ENCODE measurements around the gene INTS7.

INTS7 gene

DNA sequence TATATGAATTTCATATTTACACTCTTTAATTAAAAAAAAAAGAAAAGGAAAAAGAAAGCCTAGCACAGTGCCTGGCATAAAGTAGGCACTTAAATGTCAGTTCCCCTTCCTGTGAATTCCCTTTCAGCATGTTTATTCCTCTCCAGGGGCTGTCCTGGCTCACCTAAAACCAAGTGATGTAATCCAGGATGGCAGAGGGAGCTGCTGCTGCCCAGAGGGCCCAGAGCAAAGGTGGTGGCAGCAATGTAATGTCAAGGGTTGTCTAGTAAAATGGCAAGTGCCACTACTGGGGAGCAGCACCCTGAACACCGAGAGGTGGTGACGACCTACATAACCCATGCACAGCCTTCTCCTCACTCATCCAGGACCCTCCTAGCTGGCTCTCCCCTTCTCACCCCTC, 126.4 kb downstream of the INTS7 start:
- H3K4me2 ChIP-seq (ENCODE audit: low read length) = peak overlapping the region; percentile 29

DNA sequence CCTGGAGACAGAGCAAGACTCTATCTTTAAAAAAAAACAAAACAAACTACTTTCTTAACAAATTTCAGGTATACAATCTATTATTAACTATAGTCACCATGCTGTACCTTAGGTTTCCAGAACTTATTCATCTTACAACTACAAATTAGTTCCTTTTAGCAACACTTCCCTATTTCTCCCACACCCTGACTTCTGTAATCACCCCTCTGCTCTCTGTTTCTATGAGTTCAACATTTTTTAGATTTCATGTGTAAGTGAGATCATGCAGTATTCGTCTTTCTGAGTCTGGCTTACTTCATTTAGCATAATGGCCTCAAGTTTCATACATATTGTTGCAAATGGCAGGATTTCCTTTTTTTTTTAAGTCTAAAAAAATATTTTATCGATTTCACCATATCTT, 126.9 kb downstream of the INTS7 start:
- H3K9ac ChIP-seq (ENCODE audit: low read length) = no peak overlapping the region
- H3K27ac ChIP-seq (ENCODE audit: low read length) = peak overlapping the region; percentile 32; the same call in 1 of the 2 replicates
- no peaks in the 10 kb centered on the region for H4K20me1 ChIP-seq (ENCODE audit: insufficient read depth, low read length)
- peaks cover 15% of the 10 kb centered on the region for H3K9me3 ChIP-seq (ENCODE audit: insufficient read depth, low read length)
- no peak for TF ChIP-seq EZH2phosphoT487 (IDR thresholded peaks at IDR 0.05; ENCODE audit: low read depth)
- TF ChIP-seq, protein P1, sequence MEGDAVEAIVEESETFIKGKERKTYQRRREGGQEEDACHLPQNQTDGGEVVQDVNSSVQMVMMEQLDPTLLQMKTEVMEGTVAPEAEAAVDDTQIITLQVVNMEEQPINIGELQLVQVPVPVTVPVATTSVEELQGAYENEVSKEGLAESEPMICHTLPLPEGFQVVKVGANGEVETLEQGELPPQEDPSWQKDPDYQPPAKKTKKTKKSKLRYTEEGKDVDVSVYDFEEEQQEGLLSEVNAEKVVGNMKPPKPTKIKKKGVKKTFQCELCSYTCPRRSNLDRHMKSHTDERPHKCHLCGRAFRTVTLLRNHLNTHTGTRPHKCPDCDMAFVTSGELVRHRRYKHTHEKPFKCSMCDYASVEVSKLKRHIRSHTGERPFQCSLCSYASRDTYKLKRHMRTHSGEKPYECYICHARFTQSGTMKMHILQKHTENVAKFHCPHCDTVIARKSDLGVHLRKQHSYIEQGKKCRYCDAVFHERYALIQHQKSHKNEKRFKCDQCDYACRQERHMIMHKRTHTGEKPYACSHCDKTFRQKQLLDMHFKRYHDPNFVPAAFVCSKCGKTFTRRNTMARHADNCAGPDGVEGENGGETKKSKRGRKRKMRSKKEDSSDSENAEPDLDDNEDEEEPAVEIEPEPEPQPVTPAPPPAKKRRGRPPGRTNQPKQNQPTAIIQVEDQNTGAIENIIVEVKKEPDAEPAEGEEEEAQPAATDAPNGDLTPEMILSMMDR (IDR thresholded peaks at IDR 0.05; ENCODE audit: low read depth, low read length) = no peak
- H3K4me3 ChIP-seq (ENCODE audit: low read length) = no peak overlapping the region
- no peak overlapping the region for H2AFZ ChIP-seq (ENCODE audit: low read depth, low read length)
- H3K36me3 ChIP-seq (replicated peaks; ENCODE audit: low read depth, low read length) = peaks cover 13% of the 10 kb centered on the region
- H3K4me1 ChIP-seq (ENCODE audit: low read length) = peaks cover 27% of the 10 kb centered on the region
- no peaks in the 10 kb centered on the region for H3K79me2 ChIP-seq (ENCODE audit: low read length)
- peak overlapping the region; percentile 29 for H3K4me2 ChIP-seq (ENCODE audit: low read length)
- no peaks in the 10 kb centered on the region for H3K27me3 ChIP-seq (ENCODE audit: low read depth, low read length)

More for the DNA sequence above, 126.4 kb downstream of the INTS7 start:
- no peaks in the 10 kb centered on the region for H4K20me1 ChIP-seq (ENCODE audit: insufficient read depth, low read length)
- no peaks in the 10 kb centered on the region for H3K27me3 ChIP-seq (ENCODE audit: low read depth, low read length)
- no peak overlapping the region for H3K9ac ChIP-seq (ENCODE audit: low read length)
- peaks cover 13% of the 10 kb centered on the region for H3K36me3 ChIP-seq (replicated peaks; ENCODE audit: low read depth, low read length)
- H3K9me3 ChIP-seq (ENCODE audit: insufficient read depth, low read length) = peaks cover 15% of the 10 kb centered on the region
- peaks cover 27% of the 10 kb centered on the region for H3K4me1 ChIP-seq (ENCODE audit: low read length)
- TF ChIP-seq, protein P1 (IDR thresholded peaks at IDR 0.05; ENCODE audit: low read depth, low read length) = no peak
- TF ChIP-seq EZH2phosphoT487 (IDR thresholded peaks at IDR 0.05; ENCODE audit: low read depth) = no peak
- peak overlapping the region; percentile 32; the same call in 1 of the 2 replicates for H3K27ac ChIP-seq (ENCODE audit: low read length)
- H2AFZ ChIP-seq (ENCODE audit: low read depth, low read length) = no peak overlapping the region
- no peak overlapping the region for H3K4me3 ChIP-seq (ENCODE audit: low read length)
- no peaks in the 10 kb centered on the region for H3K79me2 ChIP-seq (ENCODE audit: low read length)

DNA sequence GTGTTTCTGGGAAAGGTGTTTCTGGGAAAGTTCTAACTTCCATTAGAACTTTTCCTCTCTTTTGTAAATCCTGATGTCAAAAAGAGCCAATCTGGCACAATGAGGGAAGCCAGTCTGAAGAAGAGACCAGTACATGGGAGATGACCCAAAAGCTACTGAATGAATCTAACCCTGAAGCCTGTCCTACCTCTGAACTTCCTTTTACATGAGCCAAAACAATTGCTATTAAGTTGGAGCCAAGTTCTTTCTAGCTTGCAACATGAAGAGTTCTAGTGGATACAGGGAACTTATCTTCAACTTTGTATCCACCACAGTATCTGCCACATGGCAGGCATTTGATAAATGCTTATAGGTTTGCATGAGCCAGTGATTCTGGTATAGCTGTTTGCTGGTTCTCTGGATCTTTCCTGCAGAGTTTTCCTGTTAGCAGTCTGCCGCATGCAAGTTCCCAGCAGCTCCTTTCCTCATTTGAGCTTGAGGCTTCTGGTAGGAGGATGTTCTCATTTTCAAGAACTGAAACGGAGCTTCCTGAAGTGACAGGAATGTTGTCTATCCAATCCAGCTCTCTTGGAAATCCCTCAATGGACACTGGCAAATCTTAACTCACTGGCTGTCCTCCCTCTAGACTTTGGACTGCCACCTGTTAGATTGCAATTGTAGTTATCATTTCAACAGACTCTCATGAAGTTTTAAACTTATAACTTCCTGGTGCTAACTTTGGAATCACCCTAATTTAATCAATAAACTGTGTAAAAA, 131.7 kb downstream of the INTS7 start:
- no peaks in the 10 kb centered on the region for H4K20me1 ChIP-seq (ENCODE audit: insufficient read depth, low read length)
- H3K4me1 ChIP-seq (ENCODE audit: low read length) = peaks cover 13% of the 10 kb centered on the region
- peaks cover 6% of the 10 kb centered on the region; the same call in 1 of the 2 replicates for H3K9me3 ChIP-seq (ENCODE audit: insufficient read depth, low read length)
- H3K79me2 ChIP-seq (ENCODE audit: low read length) = no peaks in the 10 kb centered on the region
- H2AFZ ChIP-seq (ENCODE audit: low read depth, low read length) = no peak overlapping the region
- no peaks in the 10 kb centered on the region for H3K27me3 ChIP-seq (ENCODE audit: low read depth, low read length)
- peaks cover 2% of the 10 kb centered on the region for H3K36me3 ChIP-seq (replicated peaks; ENCODE audit: low read depth, low read length)
- H3K27ac ChIP-seq (ENCODE audit: low read length) = no peak overlapping the region
- TF ChIP-seq, protein P1 (IDR thresholded peaks at IDR 0.05; ENCODE audit: low read depth, low read length) = no peak
- no peak for TF ChIP-seq EZH2phosphoT487 (IDR thresholded peaks at IDR 0.05; ENCODE audit: low read depth)
- no peak overlapping the region for H3K4me3 ChIP-seq (ENCODE audit: low read length)
- H3K9ac ChIP-seq (ENCODE audit: low read length) = no peak overlapping the region
- H3K4me2 ChIP-seq (ENCODE audit: low read length) = no peak overlapping the region

DNA sequence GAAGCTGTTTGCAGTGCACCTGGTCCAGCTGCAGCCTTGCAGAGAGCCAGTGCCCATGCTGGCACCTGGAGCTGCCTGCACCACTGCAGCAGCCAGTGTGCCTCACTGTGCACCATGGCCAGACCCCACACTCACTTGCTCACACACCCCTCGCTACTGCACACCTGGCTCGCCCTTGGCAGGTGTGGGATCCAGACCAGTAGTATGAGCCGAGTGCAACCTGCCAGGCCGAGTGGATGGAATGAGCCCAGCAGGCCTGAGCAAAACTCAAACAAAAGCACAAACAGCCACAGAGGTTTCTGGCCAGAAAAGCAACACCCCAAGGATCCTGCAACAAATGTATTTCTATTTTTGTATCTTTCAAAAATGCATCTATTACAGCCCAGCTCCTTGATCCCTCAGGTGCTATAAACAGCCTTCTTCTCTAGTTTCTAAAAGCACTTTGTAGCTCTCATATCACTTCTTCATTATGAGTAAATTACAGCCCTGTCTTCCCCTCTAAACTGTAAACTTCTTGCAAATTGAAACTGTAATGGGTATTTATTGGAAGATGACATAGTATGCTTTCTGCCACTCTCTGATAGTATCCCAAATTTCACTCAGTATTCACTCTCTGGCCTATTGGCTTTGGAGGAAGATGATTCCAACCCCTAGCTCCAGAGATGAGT, 132.6 kb downstream of the INTS7 start:
- no peak overlapping the region for H3K9ac ChIP-seq (ENCODE audit: low read length)
- H3K9me3 ChIP-seq (ENCODE audit: insufficient read depth, low read length) = peaks cover 6% of the 10 kb centered on the region; the same call in 1 of the 2 replicates
- peaks cover 2% of the 10 kb centered on the region for H3K36me3 ChIP-seq (replicated peaks; ENCODE audit: low read depth, low read length)

More for the DNA sequence above, 132.6 kb downstream of the INTS7 start:
- H3K27me3 ChIP-seq (ENCODE audit: low read depth, low read length) = no peaks in the 10 kb centered on the region
- no peak overlapping the region for H3K4me3 ChIP-seq (ENCODE audit: low read length)
- no peak overlapping the region for H3K4me2 ChIP-seq (ENCODE audit: low read length)
- no peak overlapping the region for H3K27ac ChIP-seq (ENCODE audit: low read length)
- no peaks in the 10 kb centered on the region for H3K79me2 ChIP-seq (ENCODE audit: low read length)
- no peak overlapping the region for H2AFZ ChIP-seq (ENCODE audit: low read depth, low read length)
- no peaks in the 10 kb centered on the region for H4K20me1 ChIP-seq (ENCODE audit: insufficient read depth, low read length)
- TF ChIP-seq, protein P1 (IDR thresholded peaks at IDR 0.05; ENCODE audit: low read depth, low read length) = no peak
- TF ChIP-seq EZH2phosphoT487 (IDR thresholded peaks at IDR 0.05; ENCODE audit: low read depth) = no peak
- peaks cover 4% of the 10 kb centered on the region for H3K4me1 ChIP-seq (ENCODE audit: low read length)

Measured in OCI-LY3 (cell line).